Measurements from ENCODE around the gene VPS13D. TPM values are rescaled to one million over a fixed set of nuclear protein-coding genes. Genes with fewer than 3 reads are reported as not detected.
"Not testable (repeated sequence)": the region's sequence is repeated elsewhere in the genome, so short reads cannot be mapped to it uniquely, and the experiment has no call there.

The VPS13D gene
- total RNA-seq, 2 donors from 2014 or later = 43.1 to 50.6 TPM

DNA sequence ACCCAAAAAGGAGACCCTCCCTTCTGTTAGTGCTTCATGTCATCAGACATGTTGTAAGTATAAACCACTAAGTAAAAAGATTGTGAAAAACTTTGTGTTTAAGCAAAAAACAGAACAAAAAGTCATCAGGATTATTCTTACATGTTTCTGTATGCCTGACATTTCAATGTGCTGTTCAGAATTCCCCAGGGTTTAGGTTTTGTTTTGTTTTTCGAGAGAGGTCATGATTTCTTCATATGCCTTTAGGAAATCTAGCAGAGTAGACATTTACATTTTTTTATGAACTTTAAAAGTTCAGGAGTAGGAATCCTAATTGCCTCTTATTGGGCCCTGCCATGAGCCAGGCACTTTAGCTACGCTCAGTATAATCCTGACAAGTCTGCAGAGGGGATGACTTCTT is 85.3 kb downstream of the VPS13D start:
- intact Hi-C loops (cut with DNase I) = loop anchor here in 1 of 2 donors (10.0 kb wide), 1 partner anchor 310 kb away; no protein-coding TSS in a partner anchor
- no peak for DNase-seq
- ATAC-seq = peak in 1 of 2 donors; percentile 13

DNA sequence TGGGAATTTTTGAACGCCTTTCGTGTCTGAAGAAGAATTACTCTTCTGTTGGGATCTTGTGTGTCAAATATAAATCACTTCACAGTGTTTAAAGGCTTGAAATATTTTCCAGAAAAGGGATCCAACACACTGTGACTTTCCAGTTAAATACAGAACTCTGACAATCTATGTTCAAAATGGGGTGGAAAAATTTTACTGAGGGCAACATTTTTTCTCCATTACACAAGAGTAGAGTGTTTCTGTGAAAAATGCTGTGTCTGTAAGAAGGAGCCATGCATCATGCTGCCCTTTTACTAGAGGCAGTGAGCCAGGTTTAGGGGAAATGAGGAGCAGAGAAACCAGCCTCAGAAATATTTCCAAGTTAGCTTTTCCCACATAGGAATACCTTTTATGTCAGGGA is 86.5 kb downstream of the VPS13D start:
- intact Hi-C loops (cut with DNase I) = loop anchor here in 1 of 2 donors (10.0 kb wide), 1 partner anchor 308 kb away; no protein-coding TSS in a partner anchor
- ATAC-seq (no peak), DNase-seq (no peak)

DNA sequence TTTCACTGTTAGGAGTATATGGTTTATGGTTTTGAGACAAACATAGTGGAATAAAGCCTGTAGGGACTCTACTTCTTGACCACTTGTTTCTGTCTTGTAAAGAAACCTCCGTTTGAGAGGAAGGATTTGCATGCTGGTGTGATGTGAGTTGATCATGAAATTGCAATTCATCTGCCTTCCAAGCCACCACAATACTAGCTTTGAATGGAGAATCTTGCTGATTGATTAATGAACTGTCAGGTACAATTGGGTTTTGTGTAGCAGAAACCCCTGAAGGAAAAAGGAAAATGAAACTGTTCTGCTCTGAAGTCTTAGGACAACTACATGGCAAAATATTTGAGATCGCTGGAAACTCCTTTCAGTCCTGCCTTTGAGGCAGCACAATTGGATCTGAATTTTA is 90.7 kb downstream of the VPS13D start:
- intact Hi-C loops (cut with DNase I) = loop anchor here in 1 of 2 donors (10.0 kb wide), 1 partner anchor 54 kb away; no protein-coding TSS in a partner anchor
- DNase-seq (no peak), ATAC-seq (no peak)

DNA sequence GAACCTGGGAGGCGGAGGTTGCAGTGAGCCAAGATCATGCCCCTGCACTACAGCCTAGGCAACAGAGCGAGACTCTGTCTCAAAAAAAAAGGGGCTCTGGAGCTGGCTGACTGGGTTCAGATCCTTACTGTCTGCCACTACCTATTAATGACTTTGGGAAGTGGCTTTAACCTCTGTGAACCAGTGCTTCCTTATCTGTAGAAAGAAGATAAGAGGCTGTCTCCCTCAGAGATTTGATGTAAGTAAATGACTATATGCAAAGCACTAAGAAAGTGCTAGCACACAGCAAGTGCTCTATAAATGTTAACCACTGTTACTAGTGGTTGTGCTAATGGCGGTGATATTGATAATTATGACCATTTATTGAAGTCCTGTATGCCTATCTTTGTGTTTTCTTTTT is 94.6 kb downstream of the VPS13D start:
- ATAC-seq (no peak), DNase-seq (no peak)
- intact Hi-C loops (cut with DNase I) = loop anchor here in 1 of 2 donors (10.0 kb wide), 1 partner anchor 50 kb away; no protein-coding TSS in a partner anchor

DNA sequence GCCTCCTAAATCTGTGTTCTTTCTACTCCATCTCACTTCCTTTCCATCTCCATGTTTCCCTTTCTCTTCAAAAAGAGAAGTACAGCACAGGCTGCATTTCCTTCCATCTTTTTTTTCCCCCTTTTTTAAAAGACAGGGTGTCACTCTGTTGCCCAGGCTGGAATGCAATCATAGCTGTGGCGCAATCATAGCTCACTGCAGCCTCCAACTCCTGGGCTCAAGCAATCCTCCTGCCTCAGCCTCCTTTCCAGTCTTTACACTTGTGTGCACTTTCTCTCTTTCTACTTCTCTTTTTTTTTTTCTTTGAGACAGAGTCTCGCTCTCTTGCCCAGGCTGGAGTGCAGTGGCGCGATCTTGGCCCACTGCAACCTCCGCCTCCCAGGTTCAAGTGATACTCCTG is 95.1 kb downstream of the VPS13D start:
- not testable (repeated sequence) for DNase-seq, ATAC-seq
- intact Hi-C loops (cut with DNase I) = loop anchor here in 1 of 2 donors (10.0 kb wide), 1 partner anchor 50 kb away; no protein-coding TSS in a partner anchor

DNA sequence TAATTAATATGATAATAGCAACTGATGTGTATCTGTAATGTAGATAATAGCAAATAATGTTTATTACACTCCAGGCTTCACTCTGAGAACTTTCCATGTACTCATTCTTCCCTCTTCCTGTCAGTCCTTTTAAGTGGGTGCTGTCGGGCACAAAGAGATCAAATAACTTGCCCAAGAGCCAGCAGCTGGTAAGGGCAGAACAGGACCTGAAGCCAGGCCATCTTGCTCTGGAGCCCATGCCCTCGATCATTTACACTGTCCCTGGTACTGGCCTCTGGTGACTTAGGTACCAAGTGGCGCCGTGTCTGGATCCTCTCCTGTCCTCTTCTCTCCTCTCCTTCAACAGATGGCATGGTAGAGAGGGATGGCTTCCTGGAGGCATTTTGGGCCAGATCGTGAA is 97.2 kb downstream of the VPS13D start:
- DNase-seq (no peak), ATAC-seq (no peak)
- intact Hi-C loops (cut with DNase I) = loop anchor here in 1 of 2 donors (10.0 kb wide), 1 partner anchor 48 kb away; no protein-coding TSS in a partner anchor

DNA sequence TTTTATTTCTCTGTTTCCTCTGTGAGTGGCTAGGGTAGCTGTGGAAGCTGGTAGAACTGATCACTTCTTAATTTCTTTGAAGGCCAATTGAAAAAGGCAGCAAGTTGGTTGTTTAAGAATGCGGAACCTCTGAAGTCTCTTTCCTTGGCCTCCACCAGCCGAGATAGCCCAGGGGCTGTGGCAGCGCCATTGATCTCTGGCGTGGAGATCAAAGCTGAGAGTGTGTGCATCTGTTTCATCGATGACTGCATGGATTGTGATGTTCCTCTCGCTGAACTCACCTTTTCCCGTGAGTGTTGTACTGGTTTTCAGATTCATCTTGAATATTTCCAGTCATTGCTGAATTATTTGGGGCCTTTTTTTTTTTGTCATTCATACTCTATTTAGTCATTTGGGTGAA is 97.7 kb downstream of the VPS13D start:
- no peak for ATAC-seq
- DNase-seq = no peak
- intact Hi-C loops (cut with DNase I) = loop anchor here in 1 of 2 donors (10.0 kb wide), 1 partner anchor 47 kb away; no protein-coding TSS in a partner anchor

DNA sequence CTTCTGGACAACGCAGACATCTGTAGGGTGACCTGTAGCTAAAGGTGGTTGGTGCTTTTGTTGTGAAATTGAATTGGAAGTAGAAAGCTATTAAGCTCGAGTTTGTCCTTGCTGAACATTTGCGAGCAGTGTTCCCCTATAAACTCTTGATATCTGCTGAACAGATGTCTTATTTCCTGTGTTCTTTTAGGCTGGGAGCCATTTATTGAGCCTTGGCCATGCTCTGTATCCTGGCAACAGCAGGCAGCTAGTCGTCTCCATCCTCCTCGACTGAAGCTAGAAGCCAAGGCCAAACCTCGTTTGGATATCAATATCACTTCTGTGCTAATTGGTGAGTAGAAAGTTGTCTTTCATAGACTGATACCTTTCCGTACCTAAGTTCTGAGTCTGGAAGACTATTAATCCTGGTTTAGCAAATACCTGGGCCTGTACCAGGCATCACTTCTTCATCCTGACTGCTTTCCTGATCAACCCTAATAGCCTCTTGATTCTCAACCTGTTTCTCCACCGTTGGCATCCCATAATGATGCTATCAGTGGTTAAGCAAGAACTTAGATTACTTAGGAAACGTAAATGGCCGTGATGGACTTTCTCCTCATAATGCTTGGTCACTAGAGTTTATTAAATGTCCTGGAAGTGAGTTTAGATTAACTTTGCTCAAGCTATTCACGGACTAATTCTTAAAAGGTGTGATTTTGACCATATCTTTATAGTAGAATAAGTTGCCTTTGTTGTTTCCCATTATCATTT is 103.4 kb downstream of the VPS13D start:
- DNase-seq (no peak), ATAC-seq (peak in 1 of 2 donors; percentile 67)
- intact Hi-C loops (cut with DNase I) = no loop called here

DNA sequence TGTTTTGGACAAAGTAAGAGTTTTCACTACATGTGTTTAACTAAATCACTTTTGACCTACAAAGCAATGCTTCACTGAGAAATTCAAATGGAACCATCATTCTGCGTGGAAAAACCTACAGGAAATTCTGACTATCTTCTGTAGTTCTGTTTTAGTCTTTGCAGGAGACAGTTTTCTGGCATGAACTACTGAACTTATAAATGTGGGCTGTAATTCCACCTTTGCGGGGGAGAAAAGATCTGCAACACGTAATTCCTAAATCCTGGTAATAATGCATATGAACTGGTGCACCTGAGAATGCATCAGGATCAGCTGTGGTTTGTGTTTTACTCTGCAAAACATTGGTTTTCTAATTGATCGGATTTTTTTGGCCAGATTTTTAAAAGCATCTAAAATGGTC is 106.0 kb downstream of the VPS13D start:
- intact Hi-C loops (cut with DNase I) = no loop called here
- DNase-seq (no peak), ATAC-seq (no peak)

DNA sequence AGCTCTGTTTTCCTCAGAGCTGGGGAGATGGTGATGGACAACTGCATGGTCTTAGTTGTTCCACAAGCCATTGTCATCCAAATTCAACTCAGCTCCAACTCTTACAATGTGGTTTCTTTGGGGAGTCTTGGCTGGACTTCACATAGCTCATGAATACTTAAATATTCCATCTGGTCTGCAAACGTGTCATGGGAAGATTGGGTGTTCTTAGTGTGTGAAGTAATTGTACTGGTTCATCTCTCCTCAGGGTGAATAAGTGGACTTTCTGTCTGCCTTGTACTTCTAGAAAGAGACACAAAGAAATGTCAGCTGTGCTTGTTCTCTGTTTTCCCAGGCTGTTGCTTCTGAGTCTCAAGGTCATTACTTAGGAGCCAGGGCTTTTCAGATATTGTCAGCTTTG is 106.6 kb downstream of the VPS13D start:
- ATAC-seq = no peak
- intact Hi-C loops (cut with DNase I) = no loop called here

DNA sequence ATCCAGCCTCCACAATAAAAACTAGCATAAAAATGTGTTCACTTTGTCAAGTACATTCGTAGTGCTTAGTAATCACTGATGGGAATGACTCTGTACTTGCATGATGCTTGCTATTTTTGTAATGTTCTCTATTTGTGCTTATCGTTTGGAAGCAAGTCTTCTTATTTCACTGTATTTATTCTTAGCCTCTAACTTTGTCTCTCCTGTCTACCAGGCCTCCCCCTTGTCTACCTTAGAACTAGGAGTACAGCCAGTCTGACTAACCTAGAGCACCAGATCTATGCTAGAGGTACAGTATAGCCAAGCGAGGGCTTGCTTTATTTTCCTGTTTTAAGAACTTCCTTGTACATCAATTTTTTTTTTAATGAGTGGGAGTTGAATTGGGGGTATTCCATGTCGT is 108.2 kb downstream of the VPS13D start:
- intact Hi-C loops (cut with DNase I) = no loop called here
- peak; percentile 53 to 67 for ATAC-seq
- no peak for DNase-seq

More for the DNA sequence above, 106.6 kb downstream of the VPS13D start:
- no peak for DNase-seq

DNA sequence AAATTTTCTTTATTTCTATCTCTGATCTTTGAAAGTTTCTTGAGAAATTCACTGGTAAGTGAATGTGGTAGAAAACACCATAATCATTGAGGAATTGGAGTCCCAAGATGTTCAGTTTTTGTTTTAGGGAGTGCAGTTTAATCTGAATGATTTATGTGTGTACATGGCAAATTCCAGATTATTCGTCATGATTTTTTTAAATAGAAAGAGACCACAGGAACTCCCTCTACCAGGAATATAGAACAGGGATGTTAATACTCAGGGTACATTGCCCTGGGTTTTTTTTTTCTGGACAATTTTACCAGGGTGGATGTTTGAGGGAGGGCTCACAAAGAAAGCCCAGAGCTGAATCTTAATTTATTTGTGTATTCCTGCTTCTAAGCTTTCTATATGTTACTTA is 109.0 kb downstream of the VPS13D start:
- intact Hi-C loops (cut with DNase I) = no loop called here
- DNase-seq (no peak), ATAC-seq (no peak)

DNA sequence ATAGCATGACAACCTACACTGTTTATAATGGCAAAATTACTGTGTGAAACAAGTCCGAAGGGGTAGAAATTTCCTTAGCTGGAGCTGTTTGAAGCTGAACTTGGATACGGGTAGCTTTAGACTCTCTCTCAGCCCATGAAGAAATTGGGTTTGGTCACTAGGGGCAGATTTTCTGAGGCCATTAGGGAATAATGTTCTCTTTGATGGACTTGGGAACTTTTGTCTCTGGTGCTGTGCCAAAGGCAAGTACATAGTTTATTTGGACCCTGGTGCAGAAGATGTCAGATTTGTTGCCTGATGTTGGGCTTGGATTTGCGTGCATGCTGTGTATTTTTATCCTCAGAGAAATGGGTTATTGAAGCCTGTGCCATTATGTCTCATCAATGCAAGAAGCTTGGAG is 109.6 kb downstream of the VPS13D start:
- no peak for DNase-seq
- intact Hi-C loops (cut with DNase I) = no loop called here
- peak in 1 of 2 donors; percentile 20 for ATAC-seq

DNA sequence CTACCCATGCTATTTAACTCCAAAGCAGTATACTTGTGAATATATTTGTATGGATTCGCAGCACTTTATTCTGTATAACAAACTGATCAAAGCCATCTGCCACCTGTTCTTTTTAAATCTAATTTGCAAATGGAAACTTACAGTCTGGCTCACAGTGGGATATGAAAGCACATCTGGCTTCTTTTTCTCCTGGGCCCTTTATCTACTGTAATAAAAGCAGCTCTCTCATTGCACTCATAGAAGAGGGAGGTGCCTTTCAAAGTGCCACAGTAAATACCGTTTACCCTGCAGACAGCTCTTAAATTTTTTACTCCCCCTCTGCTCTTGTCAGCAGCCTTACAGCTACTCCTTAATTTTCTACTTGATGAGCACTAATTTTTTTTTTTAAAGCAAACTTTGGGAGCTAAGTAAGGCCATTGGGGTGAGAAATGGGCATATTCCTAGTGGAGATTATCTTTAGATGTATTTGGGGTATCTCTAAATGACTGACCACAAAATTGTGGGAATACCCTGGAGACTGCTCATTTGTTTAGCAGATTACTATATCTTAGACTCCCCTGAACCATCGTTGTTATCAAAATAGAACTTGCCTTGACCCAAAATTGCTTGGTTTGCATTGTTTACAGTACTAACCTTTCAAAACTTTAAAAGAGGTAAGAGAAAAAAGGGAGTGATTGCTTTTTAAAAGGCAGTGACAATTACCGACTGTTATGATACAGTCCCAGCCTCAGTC is 110.1 kb downstream of the VPS13D start:
- intact Hi-C loops (cut with DNase I) = no loop called here
- DNase-seq (no peak), ATAC-seq (peak in 1 of 2 donors; percentile 30)

DNA sequence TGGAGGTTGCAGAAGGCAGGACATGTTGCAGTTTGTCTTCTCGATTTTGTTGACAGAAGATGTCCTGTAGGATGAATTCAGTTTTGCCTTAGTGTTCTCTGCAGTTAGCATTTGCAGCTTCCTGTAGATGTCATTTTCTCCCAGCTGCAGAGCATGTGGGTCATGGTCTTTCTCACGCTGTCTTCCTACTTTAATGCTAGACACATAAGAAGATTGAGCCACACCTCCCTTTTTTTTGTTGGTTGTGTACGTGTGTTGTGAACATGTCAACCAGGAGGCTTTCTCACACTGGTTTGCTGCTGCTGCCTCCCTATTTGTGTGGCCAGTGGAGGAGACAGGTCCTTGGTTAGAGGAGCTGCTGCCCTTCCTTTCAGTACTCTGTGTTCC is 110.7 kb downstream of the VPS13D start:
- DNase-seq = no peak
- no peak for ATAC-seq

DNA sequence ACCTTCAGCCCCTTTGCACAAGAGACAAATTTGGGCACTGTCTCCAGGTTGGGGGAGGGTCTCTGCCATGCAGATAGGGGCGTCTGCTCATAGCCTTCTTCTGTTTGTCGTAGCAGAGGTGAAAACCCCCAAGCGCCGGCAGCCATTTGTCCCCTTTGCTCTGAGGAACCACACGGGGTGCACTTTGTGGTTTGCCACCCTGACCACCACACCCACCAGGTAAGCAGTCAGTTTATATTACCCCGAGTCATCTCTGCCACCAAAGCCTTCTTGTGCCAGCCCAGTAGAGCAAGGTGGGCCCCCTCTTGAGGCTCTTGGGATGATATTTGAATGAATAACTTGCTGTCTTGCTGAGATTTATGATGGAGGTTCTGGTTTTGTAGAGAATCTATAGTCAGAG is 111.8 kb downstream of the VPS13D start:
- intact Hi-C loops (cut with DNase I) = no loop called here
- DNase-seq (no peak), ATAC-seq (no peak)

More for the DNA sequence above, 110.7 kb downstream of the VPS13D start:
- intact Hi-C loops (cut with DNase I) = no loop called here

DNA sequence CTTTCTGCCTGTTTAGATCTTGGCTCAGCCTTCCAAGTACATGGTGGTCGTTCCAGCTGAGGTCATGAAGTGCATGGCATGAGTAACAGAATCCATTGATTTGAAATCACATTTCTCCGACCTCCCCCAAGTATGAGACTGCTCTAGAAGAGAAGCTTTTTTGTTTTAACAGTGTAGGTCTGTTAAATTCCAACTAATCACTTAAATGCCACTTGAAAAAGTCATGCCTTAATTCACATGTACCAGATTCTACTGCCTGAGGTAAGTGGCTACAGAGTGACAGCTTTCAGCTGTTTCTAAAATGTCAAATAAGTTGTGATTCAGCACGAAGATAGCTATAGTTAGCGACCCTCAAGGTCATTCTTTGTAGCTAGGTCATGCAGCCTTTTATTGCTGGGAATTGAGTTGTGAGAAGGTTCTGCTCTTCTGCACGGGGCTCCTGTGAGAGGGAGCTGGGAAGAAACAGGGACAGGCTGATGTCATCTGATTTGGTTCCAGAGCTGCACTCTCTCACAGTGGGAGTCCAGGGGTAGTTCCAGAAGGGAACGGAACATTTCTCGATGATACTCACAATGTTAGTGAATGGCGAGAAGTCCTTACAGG is 112.7 kb downstream of the VPS13D start:
- intact Hi-C loops (cut with DNase I) = no loop called here
- DNase-seq (no peak), ATAC-seq (peak in 1 of 2 donors; percentile 44)

DNA sequence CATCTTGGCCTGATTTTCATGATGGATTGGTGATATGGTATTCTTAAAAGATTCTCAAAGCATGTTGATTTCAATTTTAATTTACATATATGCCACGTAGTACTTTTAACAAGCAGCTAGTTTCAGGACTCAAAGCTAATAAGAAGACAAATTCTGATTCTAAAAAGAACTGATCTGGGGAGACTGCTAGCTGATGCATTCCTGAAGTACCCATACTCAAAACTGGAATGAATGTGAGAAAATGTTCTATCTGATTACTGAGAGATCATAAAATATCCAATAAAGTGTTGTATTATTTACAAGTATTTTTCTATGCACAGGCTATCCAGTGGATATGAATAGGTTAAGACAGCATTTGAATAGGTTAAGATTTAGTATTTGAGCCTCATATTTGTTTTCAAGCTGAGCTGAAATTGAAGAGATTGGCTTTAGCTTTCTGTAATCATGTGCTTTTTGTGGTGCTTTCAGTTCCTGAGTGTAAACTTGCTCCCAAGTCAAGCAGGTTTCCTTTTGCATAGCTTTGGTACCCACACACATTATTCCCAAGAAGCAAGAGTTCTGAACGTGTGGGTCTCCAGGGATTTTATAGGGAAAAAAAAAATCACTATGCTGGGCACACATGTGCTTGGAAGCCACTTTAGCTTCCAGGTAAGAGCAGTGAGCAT is 114.1 kb downstream of the VPS13D start:
- intact Hi-C loops (cut with DNase I) = no loop called here
- ATAC-seq (no peak), DNase-seq (no peak)

All from left cardiac atrium (tissue), 4 donors.